ENCODE measurements around the gene ERMAP.

DNA sequence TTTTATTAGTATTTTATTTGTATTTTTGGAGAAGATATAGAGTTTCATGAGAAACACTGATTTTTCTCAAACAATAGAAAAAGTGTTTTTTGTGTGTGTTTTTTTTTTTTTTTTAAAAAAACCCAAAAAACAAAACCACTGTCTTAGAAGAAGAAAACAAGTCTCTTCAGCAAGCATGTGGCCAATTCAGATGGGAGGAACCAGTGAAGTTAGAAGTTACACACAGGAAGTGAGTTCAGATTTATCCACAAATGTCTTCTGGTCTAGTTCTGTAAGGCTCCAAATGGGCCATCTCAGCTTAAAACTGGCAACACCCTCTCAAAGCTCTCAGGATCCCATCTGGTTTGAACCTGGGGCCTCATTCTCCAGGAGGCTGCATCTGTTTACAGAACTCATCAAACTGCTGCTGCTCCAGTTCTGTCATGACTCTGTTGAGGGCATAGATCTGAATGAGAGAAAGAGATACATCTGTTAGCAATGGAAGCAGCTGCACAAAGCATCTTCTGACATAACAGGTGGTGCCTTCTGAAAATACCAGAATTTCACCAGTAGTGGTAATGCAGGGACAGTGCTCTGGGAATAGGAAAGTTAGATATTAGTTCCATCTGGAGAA, 9.8 kb upstream of the ERMAP start:
- TF ChIP-seq, protein P1, sequence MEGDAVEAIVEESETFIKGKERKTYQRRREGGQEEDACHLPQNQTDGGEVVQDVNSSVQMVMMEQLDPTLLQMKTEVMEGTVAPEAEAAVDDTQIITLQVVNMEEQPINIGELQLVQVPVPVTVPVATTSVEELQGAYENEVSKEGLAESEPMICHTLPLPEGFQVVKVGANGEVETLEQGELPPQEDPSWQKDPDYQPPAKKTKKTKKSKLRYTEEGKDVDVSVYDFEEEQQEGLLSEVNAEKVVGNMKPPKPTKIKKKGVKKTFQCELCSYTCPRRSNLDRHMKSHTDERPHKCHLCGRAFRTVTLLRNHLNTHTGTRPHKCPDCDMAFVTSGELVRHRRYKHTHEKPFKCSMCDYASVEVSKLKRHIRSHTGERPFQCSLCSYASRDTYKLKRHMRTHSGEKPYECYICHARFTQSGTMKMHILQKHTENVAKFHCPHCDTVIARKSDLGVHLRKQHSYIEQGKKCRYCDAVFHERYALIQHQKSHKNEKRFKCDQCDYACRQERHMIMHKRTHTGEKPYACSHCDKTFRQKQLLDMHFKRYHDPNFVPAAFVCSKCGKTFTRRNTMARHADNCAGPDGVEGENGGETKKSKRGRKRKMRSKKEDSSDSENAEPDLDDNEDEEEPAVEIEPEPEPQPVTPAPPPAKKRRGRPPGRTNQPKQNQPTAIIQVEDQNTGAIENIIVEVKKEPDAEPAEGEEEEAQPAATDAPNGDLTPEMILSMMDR (IDR thresholded peaks at IDR 0.05) = no peak
- TF ChIP-seq POLR2A (IDR thresholded peaks at IDR 0.05) = no peak

Data from esophagus squamous epithelium (tissue), 4 donors.